GM12865 (cell line): ENCODE measurements around the gene NKAPL.
A peak's percentile ranks its signal among the peaks of the same experiment; 100 is the strongest.
"Not testable (repeated sequence)": the region's sequence is repeated elsewhere in the genome, so short reads cannot be mapped to it uniquely, and the experiment has no call there.

Experiments used
- DNase-seq: peaks from one replicate; pipeline ENCODE4 v3.0.0; 2010; ENCODE audit warnings: low read depth
- H3K4me3 ChIP-seq: 2 replicates; pipeline ENCODE4 v1.5.1; 2011; ENCODE audit warnings: mild to moderate bottlenecking, low read depth, low read length, control low read depth
- TF ChIP-seq, protein P1 (sequence below): IDR thresholded peaks from 2 replicates; pipeline ENCODE4 v1.5.1; 2011; ENCODE audit warnings: low read length, control low read depth, low read depth, inconsistent platforms; ENCODE audit not compliant: insufficient read depth; ENCODE audit errors: missing control alignments

The NKAPL gene

GRCh38 chr6:28303570-28303969 is 44.5 kb downstream of the NKAPL start:
- H3K4me3 ChIP-seq: no peak overlapping the region
- DNase-seq: peak; percentile 24
- TF ChIP-seq, protein P1, sequence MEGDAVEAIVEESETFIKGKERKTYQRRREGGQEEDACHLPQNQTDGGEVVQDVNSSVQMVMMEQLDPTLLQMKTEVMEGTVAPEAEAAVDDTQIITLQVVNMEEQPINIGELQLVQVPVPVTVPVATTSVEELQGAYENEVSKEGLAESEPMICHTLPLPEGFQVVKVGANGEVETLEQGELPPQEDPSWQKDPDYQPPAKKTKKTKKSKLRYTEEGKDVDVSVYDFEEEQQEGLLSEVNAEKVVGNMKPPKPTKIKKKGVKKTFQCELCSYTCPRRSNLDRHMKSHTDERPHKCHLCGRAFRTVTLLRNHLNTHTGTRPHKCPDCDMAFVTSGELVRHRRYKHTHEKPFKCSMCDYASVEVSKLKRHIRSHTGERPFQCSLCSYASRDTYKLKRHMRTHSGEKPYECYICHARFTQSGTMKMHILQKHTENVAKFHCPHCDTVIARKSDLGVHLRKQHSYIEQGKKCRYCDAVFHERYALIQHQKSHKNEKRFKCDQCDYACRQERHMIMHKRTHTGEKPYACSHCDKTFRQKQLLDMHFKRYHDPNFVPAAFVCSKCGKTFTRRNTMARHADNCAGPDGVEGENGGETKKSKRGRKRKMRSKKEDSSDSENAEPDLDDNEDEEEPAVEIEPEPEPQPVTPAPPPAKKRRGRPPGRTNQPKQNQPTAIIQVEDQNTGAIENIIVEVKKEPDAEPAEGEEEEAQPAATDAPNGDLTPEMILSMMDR: no peak

- not testable (repeated sequence) for H3K4me3 ChIP-seq, DNase-seq
Observed at GRCh38 chr6:28306363-28306762, 47.3 kb downstream of the NKAPL start.
